Measurements from ENCODE around the gene ABCB1.

ABCB1 gene

DNA sequence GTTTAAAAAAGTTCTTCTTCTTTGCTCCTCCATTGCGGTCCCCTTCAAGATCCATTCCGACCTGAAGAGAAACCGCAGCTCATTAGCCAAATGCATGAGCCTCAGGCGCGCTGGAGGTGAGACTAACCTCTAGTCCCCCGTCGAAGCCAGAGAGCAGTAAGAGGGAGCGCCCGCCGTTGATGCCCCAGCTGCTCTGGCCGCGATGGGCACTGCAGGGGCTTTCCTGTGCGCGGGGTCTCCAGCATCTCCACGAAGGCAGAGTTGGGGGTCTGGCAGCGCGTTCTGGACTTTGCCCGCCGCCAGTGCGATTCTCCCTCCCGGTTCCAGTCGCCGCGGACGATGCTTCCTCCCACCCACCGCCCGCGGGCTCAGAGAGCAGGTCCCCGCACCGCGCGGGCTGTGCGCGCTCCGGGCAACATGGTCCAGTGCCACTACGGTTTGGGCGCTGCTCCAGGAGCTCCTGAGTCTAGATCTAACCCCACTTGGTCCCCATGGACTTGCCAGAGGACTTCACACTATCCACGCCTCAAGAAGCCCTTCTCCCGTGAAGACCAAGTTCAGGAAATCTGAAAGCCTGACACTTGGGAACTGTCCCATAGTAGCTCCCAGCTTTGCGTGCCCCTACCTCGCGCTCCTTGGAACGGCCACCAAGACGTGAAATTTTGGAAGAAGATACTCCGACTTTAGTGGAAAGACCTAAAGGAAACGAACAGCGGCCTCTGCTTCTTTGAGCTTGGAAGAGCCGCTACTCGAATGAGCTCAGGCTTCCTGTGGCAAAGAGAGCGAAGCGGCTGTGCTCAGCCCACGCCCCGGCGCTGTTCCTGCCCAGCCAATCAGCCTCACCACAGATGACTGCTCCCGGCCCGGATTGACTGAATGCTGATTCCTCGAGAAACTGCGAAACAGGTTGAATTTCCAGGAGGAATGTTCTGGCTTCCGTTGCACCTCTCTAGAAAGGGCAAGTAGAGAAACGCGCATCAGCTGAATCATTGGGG is at the start of gene ABCB1:
ABCB1 (minus strand) TSS at position 755 of the 995 bp plus-strand sequence; CDS start at position 55, 700 bp downstream.
- H3K27ac ChIP-seq, result no peak within 1 kb of the TSS
- no peak for DNase-seq (ENCODE audit: low read depth, low spot score)

- no peak for DNase-seq (ENCODE audit: low read depth, low spot score)
- no peak overlapping the region for H3K27ac ChIP-seq
Observed at GRCh38 chr7:87648316-87648715, 47.6 kb upstream of the ABCB1 start.

GRCh38 chr7:87645446-87645845 is 44.8 kb upstream of the ABCB1 start:
- H3K27ac ChIP-seq, result no peak overlapping the region
- no peak for DNase-seq (ENCODE audit: low read depth, low spot score)

DNA sequence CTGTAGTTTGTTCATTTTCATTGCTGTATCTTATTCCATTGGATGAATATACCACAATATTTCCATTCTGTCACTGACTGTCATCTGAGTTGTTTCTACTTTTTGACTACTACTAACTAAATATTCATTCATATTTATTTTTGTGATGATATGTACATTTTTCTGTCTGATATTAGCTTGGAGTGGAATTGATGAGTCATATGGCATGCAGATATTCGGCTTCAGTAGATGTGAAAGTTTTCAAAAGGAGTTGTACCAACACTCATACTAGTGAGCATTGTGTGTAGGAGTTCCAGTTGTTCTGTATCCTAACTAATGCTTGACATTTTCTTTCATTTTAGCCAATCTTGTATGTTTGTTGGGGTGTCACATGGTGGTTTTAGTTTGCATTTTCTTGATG is 35.2 kb upstream of the ABCB1 start:
- no peak for DNase-seq (ENCODE audit: low read depth, low spot score)

GRCh38 chr7:87628780-87629569 is 28.3 kb upstream of the ABCB1 start:
- no peak for DNase-seq (ENCODE audit: low read depth, low spot score)
- no peak overlapping the region for H3K27ac ChIP-seq

More for the DNA sequence above, 35.2 kb upstream of the ABCB1 start:
- no peak overlapping the region for H3K27ac ChIP-seq

DNA sequence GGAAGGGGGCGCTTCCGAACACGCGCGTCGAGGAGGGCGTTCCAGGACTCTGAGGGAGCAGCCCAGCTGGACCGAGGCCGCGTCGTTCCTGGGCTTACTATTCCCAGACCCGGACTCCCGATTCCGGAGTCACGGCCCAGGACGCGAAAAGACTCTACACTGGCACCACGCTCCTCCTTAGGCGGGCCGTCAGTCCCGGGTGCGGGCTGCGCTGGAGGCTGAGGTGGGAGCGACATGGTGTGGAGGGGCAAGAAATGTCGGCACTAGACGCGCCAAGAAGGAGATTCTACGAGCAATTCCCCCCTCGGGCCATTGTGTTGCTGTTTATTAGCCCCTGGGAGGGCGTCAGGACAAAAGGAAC is 26.9 kb upstream of the ABCB1 start:
- no peak overlapping the region for H3K27ac ChIP-seq
- DNase-seq (ENCODE audit: low read depth, low spot score), result no peak

DNA sequence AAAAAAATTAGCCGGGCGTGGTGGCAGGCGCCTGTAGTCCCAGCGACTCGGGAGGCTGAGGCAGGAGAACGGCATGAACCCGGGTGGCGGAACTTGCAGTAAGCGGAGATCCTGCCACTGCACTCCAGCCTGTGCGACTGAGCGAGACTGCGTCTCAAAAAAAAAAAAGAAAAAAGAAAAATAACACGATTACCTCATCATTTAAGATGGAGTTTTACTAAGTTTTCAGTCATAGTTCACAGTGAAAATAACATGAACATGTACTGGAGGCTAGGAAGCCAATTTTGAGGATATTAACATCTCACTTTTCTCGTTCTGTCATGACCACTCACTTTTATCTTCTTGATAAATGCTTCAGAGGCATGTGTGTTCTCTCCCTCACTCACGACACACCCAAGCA is 24.4 kb upstream of the ABCB1 start:
- H3K27ac ChIP-seq, result no peak overlapping the region
- no peak for DNase-seq (ENCODE audit: low read depth, low spot score)

DNA sequence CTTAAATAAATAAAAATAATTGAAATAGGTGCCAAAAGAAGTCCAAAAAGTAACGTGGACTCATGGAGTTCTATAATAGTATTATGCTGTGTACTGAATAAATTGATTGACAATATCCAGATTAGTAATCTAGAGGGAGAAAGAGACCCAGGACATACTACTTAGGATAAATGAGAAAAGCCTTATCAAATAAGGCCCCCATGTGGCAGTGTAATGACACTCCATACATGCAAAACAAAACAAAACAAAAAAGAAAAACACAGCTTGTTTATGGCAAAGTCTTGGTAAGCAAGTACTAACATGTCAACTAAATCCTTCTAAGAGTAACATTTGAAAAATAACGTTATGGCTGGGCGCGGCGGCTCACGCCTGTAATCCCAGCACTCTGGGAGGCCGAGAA is 23.9 kb upstream of the ABCB1 start:
- no peak for DNase-seq (ENCODE audit: low read depth, low spot score)
- no peak overlapping the region for H3K27ac ChIP-seq

DNA sequence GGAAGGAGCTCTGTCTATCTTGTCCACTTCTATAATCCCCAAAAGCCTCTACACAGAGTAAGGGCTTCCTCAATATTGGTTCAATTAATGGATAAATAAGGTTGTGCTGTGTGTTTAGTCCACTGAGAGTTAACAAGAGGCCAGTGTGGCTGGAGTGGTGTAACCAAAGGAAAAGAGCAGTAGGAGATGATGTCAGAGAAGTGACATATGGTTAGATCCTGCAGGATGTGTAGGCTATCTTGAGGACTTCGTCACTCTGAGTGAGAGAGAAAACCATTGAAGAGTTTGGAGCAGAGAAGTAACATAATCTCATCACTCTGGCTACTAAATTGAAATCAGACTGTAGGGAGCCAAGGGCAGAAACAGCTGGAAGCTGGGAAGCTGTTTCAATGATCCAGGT is 14.5 kb upstream of the ABCB1 start:
- DNase-seq (ENCODE audit: low read depth, low spot score), result no peak
- H3K27ac ChIP-seq, result no peak overlapping the region

GRCh38 chr7:87609916-87610315 is 9.2 kb upstream of the ABCB1 start:
- H3K27ac ChIP-seq, result no peak overlapping the region

DNA sequence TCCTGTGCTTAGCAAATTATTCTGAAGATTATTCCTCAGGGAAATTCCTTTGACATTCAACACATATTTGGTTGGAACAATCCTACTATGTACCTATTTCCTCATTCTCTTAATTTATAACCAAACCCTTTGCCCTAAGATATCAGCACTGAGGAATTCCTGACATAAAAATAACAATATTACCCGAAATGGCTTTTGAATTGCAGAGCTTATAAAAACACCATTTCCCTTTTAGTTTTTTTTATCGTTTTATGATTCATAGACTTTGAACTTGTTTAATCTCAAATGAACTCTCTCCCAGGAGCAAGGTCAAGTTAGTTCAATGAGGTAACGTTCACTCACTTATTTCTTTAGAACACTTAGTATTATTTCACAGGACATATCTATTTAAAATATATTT is 7.7 kb upstream of the ABCB1 start:
- DNase-seq (ENCODE audit: low read depth, low spot score), result no peak
- no peak overlapping the region for H3K27ac ChIP-seq

More at GRCh38 chr7:87609916-87610315, 9.2 kb upstream of the ABCB1 start:
- no peak for DNase-seq (ENCODE audit: low read depth, low spot score)

- no peak overlapping the region for H3K27ac ChIP-seq
- DNase-seq (ENCODE audit: low read depth, low spot score), result no peak
Observed at GRCh38 chr7:87604264-87604663, 3.6 kb upstream of the ABCB1 start.

DNA sequence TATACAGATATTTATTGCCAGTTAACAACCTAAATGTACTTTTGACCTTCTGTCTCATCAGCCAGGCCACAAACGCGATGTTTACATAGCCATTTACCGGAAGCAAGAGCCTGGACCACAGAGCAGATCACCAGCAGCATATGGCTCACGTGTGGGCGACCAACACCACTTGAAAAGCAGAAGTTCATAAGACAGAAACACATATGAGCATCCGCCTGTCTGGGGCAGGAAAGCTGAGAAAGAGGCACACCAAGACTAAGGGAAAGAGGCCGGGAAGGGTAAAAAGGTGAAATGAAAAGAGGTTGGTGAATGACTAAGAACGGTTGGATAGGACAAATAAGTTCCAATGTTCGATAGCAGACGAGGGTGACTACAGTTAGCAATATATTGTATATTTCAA is 1.3 kb downstream of the ABCB1 start:
- no peak overlapping the region for H3K27ac ChIP-seq
- no peak for DNase-seq (ENCODE audit: low read depth, low spot score)

GRCh38 chr7:87598234-87599009 is 2.3 kb downstream of the ABCB1 start:
- no peak overlapping the region for H3K27ac ChIP-seq
- DNase-seq (ENCODE audit: low read depth, low spot score), result no peak

- DNase-seq (ENCODE audit: low read depth, low spot score), result no peak
- H3K27ac ChIP-seq, result no peak overlapping the region
Observed at GRCh38 chr7:87596696-87597095, 4.0 kb downstream of the ABCB1 start.

GRCh38 chr7:87596136-87596535 is 4.5 kb downstream of the ABCB1 start:
- H3K27ac ChIP-seq, result no peak overlapping the region

GRCh38 chr7:87592300-87592699 is 8.4 kb downstream of the ABCB1 start:
- no peak for DNase-seq (ENCODE audit: low read depth, low spot score)
- no peak overlapping the region for H3K27ac ChIP-seq

More at GRCh38 chr7:87596136-87596535, 4.5 kb downstream of the ABCB1 start:
- DNase-seq (ENCODE audit: low read depth, low spot score), result no peak

DNA sequence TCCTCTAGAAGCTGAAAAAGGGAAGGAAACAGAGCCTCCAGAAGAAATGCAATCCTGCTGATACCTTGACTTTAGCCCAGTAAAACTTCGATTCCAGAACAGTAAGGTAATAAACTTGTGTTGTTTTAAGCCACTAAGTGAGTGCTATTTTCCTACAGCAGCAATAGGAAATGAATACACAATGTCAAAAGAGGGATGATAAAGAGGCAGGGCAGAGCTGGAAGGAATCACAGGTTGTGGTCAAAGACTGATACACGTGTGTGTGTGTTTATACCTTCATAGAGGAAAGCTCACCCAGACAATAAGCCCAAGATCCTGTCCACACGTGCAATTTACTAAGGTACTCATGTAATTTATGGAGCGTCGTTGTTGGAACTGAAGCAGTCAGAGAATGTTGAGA is 9.5 kb downstream of the ABCB1 start:
- no peak for DNase-seq (ENCODE audit: low read depth, low spot score)
- no peak overlapping the region for H3K27ac ChIP-seq

- DNase-seq (ENCODE audit: low read depth, low spot score), result no peak
- H3K27ac ChIP-seq, result no peak overlapping the region
Observed at GRCh38 chr7:87590578-87590977, 10.1 kb downstream of the ABCB1 start.

- DNase-seq (ENCODE audit: low read depth, low spot score), result no peak
- no peak overlapping the region for H3K27ac ChIP-seq
Observed at GRCh38 chr7:87589631-87590030, 11.1 kb downstream of the ABCB1 start.
